MM.1S (cell line): ENCODE data around the gene MCM9.

Experiments
- CTCF ChIP-seq: fragments of 300-600 bp; sonication (generic); IDR thresholded peaks from 2 replicates; pipeline ENCODE4 v1.5.1; 2016; ENCODE audit warnings: antibody characterized with exemption, low read length, mixed read lengths
- EZH2phosphoT487 ChIP-seq: fragments of 300-600 bp; sonication (generic); IDR thresholded peaks from 2 replicates; pipeline ENCODE4 v1.6.1; 2018; ENCODE audit warnings: antibody characterized with exemption, low read length

- no peak for TF ChIP-seq CTCF
- TF ChIP-seq EZH2phosphoT487 = no peak
These were observed 59.3 kb downstream of the MCM9 start for GRCh38 chr6:118875672-118876071.
